ENCODE results near the gene MTRR. TPM values are rescaled to one million over a fixed set of nuclear protein-coding genes. Genes with fewer than 3 reads are reported as not detected.
A peak's percentile ranks its signal among the peaks of the same experiment; 100 is the strongest.

The MTRR gene
- total RNA-seq, 1 experiment from 2014 or later, result 44.2 TPM

DNA sequence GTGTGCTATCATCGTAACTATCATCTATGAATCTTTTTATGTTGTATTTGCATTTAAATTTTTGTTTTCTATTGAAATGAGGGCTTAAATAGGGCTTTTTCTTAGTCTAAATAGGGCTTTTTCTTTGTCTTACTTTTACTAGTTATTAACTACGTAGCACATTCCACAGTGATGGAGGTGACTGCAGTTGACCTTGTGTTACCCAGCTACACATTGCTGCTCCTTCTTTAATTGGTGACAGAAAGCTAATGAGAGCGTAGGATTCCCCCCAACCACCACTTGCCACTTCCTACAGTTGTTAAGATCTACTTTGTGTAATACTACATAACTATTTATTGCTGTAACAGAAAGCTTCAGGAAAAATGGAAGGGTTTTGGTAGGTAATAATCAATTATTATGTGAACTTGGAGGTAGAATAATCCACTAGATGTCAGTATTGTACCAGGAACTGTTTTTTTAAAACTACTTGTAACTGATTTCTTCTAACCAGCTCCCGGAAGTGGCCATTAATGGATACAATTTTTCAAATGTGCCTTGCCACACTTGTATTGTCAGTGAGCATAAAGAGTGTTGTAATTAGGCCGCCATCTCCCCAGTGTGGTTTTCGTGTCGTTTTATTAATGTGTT is 18.0 kb downstream of the MTRR start:
- Histone ChIP-seq H3K4me1 (ENCODE audit: low read length) (no peaks in the 10 kb centered on the region), H3K36me3 (ENCODE audit: insufficient read depth, low read length) (peaks cover 73% of the 10 kb centered on the region; the same call in 1 of the 2 replicates)

DNA sequence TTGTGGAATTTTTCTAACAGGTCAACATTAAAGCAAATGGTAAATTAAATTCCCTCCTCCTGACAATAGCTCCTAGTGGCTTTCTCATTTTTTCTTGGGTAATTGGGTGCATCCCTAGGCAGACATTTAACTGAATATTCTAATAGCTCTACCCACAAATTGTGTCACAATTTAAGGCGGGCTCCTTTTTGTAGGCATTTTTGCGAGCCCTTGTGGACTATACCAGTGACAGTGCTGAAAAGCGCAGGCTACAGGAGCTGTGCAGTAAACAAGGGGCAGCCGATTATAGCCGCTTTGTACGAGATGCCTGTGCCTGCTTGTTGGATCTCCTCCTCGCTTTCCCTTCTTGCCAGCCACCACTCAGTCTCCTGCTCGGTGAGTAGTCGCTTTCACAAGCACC is 20.0 kb downstream of the MTRR start:
- Histone ChIP-seq H4K20me1 (ENCODE audit: insufficient read depth, low read depth, low read length) (no peaks in the 10 kb centered on the region; the same call in 1 of the 2 replicates), H2AFZ (ENCODE audit: low read length) (no peak overlapping the region), H3K79me2 (ENCODE audit: low read length) (peaks cover 25% of the 10 kb centered on the region), H3K27me3 (ENCODE audit: low read length) (no peaks in the 10 kb centered on the region), H3K27ac (ENCODE audit: low read length) (no peak overlapping the region), H3K4me3 (ENCODE audit: low read length) (no peak overlapping the region), H3K9ac (ENCODE audit: low read length) (no peak overlapping the region), H3K4me1 (ENCODE audit: low read length) (peaks cover under 1% of the 10 kb centered on the region), H3K9me2 (replicated peaks; ENCODE audit: insufficient read depth, low read length) (no peaks in the 10 kb centered on the region), H3K4me2 (ENCODE audit: low read depth, low read length, poor library complexity, severe bottlenecking) (no peak overlapping the region), H3K9me3 (ENCODE audit: low read length) (no peaks in the 10 kb centered on the region), H3K36me3 (ENCODE audit: insufficient read depth, low read length) (peaks cover 75% of the 10 kb centered on the region)
- no peak for DNase-seq

More for the DNA sequence above, 18.0 kb downstream of the MTRR start:
- Histone ChIP-seq H3K4me3 (ENCODE audit: low read length) (no peak overlapping the region), H4K20me1 (ENCODE audit: insufficient read depth, low read depth, low read length) (peaks cover 7% of the 10 kb centered on the region; the same call in 1 of the 2 replicates), H3K27ac (ENCODE audit: low read length) (no peak overlapping the region), H3K79me2 (ENCODE audit: low read length) (peaks cover 20% of the 10 kb centered on the region), H3K27me3 (ENCODE audit: low read length) (no peaks in the 10 kb centered on the region), H3K9me3 (ENCODE audit: low read length) (no peaks in the 10 kb centered on the region), H3K9ac (ENCODE audit: low read length) (no peak overlapping the region), H2AFZ (ENCODE audit: low read length) (no peak overlapping the region), H3K4me2 (ENCODE audit: low read depth, low read length, poor library complexity, severe bottlenecking) (no peak overlapping the region), H3K9me2 (replicated peaks; ENCODE audit: insufficient read depth, low read length) (no peaks in the 10 kb centered on the region)
- DNase-seq, result peak; percentile 72

DNA sequence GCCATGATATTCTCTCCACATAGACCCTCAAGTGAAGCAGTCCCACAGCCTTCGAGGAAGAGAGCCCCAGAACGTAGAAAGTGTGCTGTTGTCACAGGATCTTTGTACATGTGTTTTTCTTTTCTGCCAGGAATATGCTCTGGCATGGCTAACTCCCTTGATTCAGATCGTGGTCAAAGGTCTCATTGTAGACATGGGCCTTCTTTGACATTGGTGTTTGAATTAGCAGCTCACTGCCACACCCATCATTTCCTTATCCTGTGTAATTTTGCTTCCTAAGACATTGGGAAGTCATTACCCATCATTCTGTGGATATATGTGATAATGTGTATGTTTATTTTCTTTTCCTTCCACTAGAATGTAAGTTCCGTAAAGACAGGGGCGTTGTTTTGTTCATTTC is 25.5 kb downstream of the MTRR start:
- Histone ChIP-seq H3K4me3 (ENCODE audit: low read length) (no peak overlapping the region), H2AFZ (ENCODE audit: low read length) (no peak overlapping the region), H4K20me1 (ENCODE audit: insufficient read depth, low read depth, low read length) (no peaks in the 10 kb centered on the region; the same call in 1 of the 2 replicates), H3K4me1 (ENCODE audit: low read length) (peaks cover 17% of the 10 kb centered on the region), H3K9ac (ENCODE audit: low read length) (no peak overlapping the region), H3K9me3 (ENCODE audit: low read length) (no peaks in the 10 kb centered on the region), H3K4me2 (ENCODE audit: low read depth, low read length, poor library complexity, severe bottlenecking) (no peak overlapping the region), H3K27me3 (ENCODE audit: low read length) (no peaks in the 10 kb centered on the region), H3K36me3 (ENCODE audit: insufficient read depth, low read length) (peaks cover 91% of the 10 kb centered on the region), H3K79me2 (ENCODE audit: low read length) (peaks cover 15% of the 10 kb centered on the region), H3K9me2 (replicated peaks; ENCODE audit: insufficient read depth, low read length) (no peaks in the 10 kb centered on the region), H3K27ac (ENCODE audit: low read length) (no peak overlapping the region)
- no peak for DNase-seq

DNA sequence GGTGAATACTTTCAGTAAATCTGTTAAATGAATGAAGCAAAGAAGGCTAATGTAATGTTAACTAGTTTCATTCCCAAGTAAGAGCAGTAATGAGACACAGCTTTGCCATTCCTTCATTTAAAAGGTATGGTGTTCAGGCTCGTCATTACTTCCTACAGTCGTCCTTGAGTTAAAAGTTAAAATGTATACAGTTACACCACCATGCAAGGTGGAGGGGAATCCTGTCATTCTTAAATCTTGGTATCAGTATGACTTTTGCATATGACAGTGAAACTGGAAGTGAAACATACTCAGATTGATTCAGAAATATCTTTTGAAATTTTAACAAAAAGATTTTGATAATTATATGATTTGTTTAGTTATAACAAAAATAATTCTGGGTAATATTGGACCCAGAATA is 25.9 kb downstream of the MTRR start:
- no peak overlapping the region for H3K4me3 ChIP-seq (ENCODE audit: low read length)
- H3K79me2 ChIP-seq (ENCODE audit: low read length), result peaks cover 13% of the 10 kb centered on the region
- DNase-seq, result no peak
- H3K27ac ChIP-seq (ENCODE audit: low read length), result no peak overlapping the region
- no peak overlapping the region for H2AFZ ChIP-seq (ENCODE audit: low read length)
- H4K20me1 ChIP-seq (ENCODE audit: insufficient read depth, low read depth, low read length), result no peaks in the 10 kb centered on the region; the same call in 1 of the 2 replicates
- no peaks in the 10 kb centered on the region for H3K9me2 ChIP-seq (replicated peaks; ENCODE audit: insufficient read depth, low read length)
- no peak overlapping the region for H3K9ac ChIP-seq (ENCODE audit: low read length)
- no peaks in the 10 kb centered on the region for H3K27me3 ChIP-seq (ENCODE audit: low read length)
- no peaks in the 10 kb centered on the region for H3K9me3 ChIP-seq (ENCODE audit: low read length)
- peaks cover 17% of the 10 kb centered on the region for H3K4me1 ChIP-seq (ENCODE audit: low read length)
- H3K36me3 ChIP-seq (ENCODE audit: insufficient read depth, low read length), result peaks cover 91% of the 10 kb centered on the region
- no peak overlapping the region for H3K4me2 ChIP-seq (ENCODE audit: low read depth, low read length, poor library complexity, severe bottlenecking)

DNA sequence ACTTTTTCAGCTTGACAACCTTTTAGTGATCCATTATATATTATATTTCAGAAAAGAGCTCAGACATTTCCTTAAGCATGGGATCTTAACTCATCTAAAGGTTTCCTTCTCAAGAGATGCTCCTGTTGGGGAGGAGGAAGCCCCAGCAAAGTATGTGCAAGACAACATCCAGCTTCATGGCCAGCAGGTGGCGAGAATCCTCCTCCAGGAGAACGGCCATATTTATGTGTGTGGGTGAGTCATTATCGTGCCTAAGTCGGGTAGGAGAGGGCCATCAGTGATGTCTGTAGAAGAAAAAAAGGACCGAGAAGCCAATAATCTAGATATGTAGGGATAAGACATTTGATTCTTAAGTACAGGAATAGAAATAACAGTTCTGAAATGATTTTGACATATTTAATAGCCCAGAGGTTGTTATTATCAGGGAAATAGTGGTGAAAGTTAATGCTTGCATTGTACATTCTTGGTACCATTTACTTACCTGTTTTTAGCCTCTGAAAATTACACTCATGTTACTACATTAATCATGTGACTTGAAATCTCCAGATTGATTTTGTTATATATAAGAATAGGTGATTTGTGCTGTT is 28.2 kb downstream of the MTRR start:
- Histone ChIP-seq H3K36me3 (ENCODE audit: insufficient read depth, low read length) (peaks cover 97% of the 10 kb centered on the region), H3K27ac (ENCODE audit: low read length) (no peak overlapping the region), H3K79me2 (ENCODE audit: low read length) (peaks cover 10% of the 10 kb centered on the region; the same call in 1 of the 2 replicates), H4K20me1 (ENCODE audit: insufficient read depth, low read depth, low read length) (no peaks in the 10 kb centered on the region; the same call in 1 of the 2 replicates), H3K4me3 (ENCODE audit: low read length) (no peak overlapping the region), H3K27me3 (ENCODE audit: low read length) (no peaks in the 10 kb centered on the region), H2AFZ (ENCODE audit: low read length) (no peak overlapping the region), H3K9me2 (replicated peaks; ENCODE audit: insufficient read depth, low read length) (no peaks in the 10 kb centered on the region), H3K4me1 (ENCODE audit: low read length) (peaks cover 17% of the 10 kb centered on the region), H3K4me2 (ENCODE audit: low read depth, low read length, poor library complexity, severe bottlenecking) (no peak overlapping the region), H3K9ac (ENCODE audit: low read length) (no peak overlapping the region), H3K9me3 (ENCODE audit: low read length) (no peaks in the 10 kb centered on the region)
- peak; percentile 79 for DNase-seq

DNA sequence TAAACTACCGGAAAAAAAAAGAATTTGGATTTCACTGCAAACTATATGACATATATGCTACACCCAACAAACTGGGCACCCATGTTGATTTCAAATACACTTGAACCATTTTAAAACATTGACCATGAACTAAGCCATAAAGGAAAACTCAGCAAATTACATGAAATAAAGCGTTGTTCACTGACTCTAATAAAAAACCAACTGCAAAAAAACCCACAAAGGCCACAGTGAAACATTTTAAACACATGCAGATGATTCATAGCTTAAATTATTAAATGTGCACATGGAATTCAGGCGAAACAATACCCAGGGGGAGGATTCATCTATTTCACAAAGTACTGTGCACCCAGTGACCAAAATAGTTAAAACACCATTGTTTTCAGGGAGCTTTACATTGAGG is 33.3 kb downstream of the MTRR start:
- Histone ChIP-seq H3K79me2 (ENCODE audit: low read length) (no peaks in the 10 kb centered on the region), H2AFZ (ENCODE audit: low read length) (no peak overlapping the region), H3K9ac (ENCODE audit: low read length) (no peak overlapping the region)

DNA sequence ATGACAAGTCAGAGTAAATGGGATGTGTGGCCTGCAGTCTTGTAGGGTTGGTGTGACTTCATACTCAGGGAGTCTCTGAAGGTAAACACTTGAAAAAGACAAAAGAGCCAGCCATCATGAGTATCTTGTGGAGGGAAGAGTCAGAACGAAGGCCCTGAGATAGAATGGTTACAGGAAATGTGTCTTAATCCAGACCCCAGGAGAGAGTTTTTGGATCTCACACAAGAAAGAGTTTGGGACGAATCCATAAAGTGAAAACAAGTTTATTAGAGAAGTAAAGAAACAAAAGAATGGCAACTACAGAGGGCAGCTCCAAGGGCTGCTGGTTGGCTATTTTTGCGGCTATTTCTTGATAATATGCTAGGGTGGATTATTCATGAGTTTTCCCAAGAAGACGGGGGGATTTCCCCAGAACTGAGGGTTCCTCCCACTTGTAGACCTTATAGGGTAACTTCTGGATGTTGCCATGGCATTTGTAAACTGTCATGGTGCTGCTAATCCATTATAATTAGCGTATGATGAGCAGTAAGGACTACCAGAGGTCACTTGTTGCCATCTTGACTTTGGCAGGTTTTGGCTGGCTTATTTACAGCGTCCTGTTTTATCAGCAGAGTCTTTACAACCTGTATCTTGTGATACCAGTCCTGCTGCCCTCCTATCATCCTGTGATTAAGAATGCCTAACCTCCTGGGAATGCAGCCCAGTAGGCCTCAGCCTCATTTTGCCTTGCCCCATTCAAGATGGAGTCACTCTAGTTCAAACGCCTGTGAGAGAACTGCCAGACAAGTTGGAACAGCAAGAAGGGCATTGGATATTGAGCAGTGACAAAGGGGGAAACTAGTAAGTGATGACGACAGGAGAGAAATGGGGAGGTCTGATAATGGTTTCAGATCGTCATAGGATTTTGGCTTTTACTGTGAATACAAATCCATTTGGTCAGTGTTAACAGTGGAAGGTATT is 34.0 kb downstream of the MTRR start:
- Histone ChIP-seq H3K9me3 (ENCODE audit: low read length) (no peaks in the 10 kb centered on the region), H3K4me2 (ENCODE audit: low read depth, low read length, poor library complexity, severe bottlenecking) (no peak overlapping the region), H3K4me3 (ENCODE audit: low read length) (no peak overlapping the region), H3K27me3 (ENCODE audit: low read length) (no peaks in the 10 kb centered on the region), H3K9me2 (replicated peaks; ENCODE audit: insufficient read depth, low read length) (no peaks in the 10 kb centered on the region), H3K9ac (ENCODE audit: low read length) (no peak overlapping the region), H3K79me2 (ENCODE audit: low read length) (no peaks in the 10 kb centered on the region), H2AFZ (ENCODE audit: low read length) (no peak overlapping the region), H3K36me3 (ENCODE audit: insufficient read depth, low read length) (peaks cover 94% of the 10 kb centered on the region), H3K4me1 (ENCODE audit: low read length) (no peaks in the 10 kb centered on the region), H4K20me1 (ENCODE audit: insufficient read depth, low read depth, low read length) (no peaks in the 10 kb centered on the region), H3K27ac (ENCODE audit: low read length) (no peak overlapping the region)
- no peak for DNase-seq

More for the DNA sequence above, 33.3 kb downstream of the MTRR start:
- peaks cover 95% of the 10 kb centered on the region for H3K36me3 ChIP-seq (ENCODE audit: insufficient read depth, low read length)
- no peak overlapping the region for H3K27ac ChIP-seq (ENCODE audit: low read length)
- H3K4me3 ChIP-seq (ENCODE audit: low read length), result no peak overlapping the region
- H3K27me3 ChIP-seq (ENCODE audit: low read length), result no peaks in the 10 kb centered on the region
- no peaks in the 10 kb centered on the region for H3K9me2 ChIP-seq (replicated peaks; ENCODE audit: insufficient read depth, low read length)
- DNase-seq, result no peak
- H3K4me2 ChIP-seq (ENCODE audit: low read depth, low read length, poor library complexity, severe bottlenecking), result no peak overlapping the region
- no peaks in the 10 kb centered on the region for H4K20me1 ChIP-seq (ENCODE audit: insufficient read depth, low read depth, low read length)
- H3K9me3 ChIP-seq (ENCODE audit: low read length), result no peaks in the 10 kb centered on the region
- H3K4me1 ChIP-seq (ENCODE audit: low read length), result no peaks in the 10 kb centered on the region

DNA sequence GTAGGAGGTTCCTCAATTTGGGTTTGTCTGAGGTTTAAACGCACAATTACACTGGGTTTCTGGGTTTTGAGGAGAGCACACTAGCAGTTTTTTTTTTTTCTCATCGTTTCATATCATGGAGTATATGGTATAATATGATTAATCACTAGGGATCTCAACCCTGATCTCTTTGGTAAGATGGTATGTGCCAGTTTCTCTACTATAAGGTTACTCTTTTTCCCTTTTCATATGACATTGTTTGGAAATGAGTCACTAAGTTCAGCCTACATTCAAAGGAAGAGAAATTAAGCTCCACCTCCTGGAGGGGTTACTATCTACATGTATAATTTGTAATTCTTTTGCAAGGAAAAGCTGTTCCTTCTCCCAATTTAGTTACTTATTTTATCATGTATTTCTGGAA is 35.2 kb downstream of the MTRR start:
- DNase-seq, result no peak

More for the DNA sequence above, 35.2 kb downstream of the MTRR start:
- Histone ChIP-seq H3K27ac (ENCODE audit: low read length) (no peak overlapping the region), H3K4me3 (ENCODE audit: low read length) (no peak overlapping the region), H2AFZ (ENCODE audit: low read length) (no peak overlapping the region), H3K9ac (ENCODE audit: low read length) (no peak overlapping the region), H3K36me3 (ENCODE audit: insufficient read depth, low read length) (peaks cover 94% of the 10 kb centered on the region), H3K9me2 (replicated peaks; ENCODE audit: insufficient read depth, low read length) (no peaks in the 10 kb centered on the region), H3K4me2 (ENCODE audit: low read depth, low read length, poor library complexity, severe bottlenecking) (no peak overlapping the region), H3K4me1 (ENCODE audit: low read length) (no peaks in the 10 kb centered on the region), H3K27me3 (ENCODE audit: low read length) (no peaks in the 10 kb centered on the region), H4K20me1 (ENCODE audit: insufficient read depth, low read depth, low read length) (no peaks in the 10 kb centered on the region), H3K9me3 (ENCODE audit: low read length) (no peaks in the 10 kb centered on the region), H3K79me2 (ENCODE audit: low read length) (no peaks in the 10 kb centered on the region)
